Mononuclear cell (primary cell): Measurements from ENCODE around the gene NDUFB10. TPM values are rescaled to one million over a fixed set of nuclear protein-coding genes. Genes with fewer than 3 reads are reported as not detected.

Experiments used
- H3K27me3 ChIP-seq: 2 replicates; pipeline ENCODE4 v1.6.0; 2011; ENCODE audit warnings: low read length, control low read depth; ENCODE audit not compliant: insufficient read depth
- H3K4me1 ChIP-seq: 2 replicates; pipeline ENCODE4 v1.5.1; 2011; ENCODE audit warnings: mild to moderate bottlenecking, low read length, control low read depth; ENCODE audit not compliant: insufficient read depth
- H3K4me3 ChIP-seq: 2 replicates; pipeline ENCODE4 v1.5.1; 2011; ENCODE audit warnings: mild to moderate bottlenecking, low read length, moderate library complexity
- H3K9me3 ChIP-seq: 2 replicates; pipeline ENCODE4 v1.5.1; 2011; ENCODE audit warnings: low read depth, mild to moderate bottlenecking, control low read depth, low read length
- total RNA-seq: library from RNA; depleted of rRNA; stranded (reverse); fragments of >200 nt; gene quantifications from one replicate; pipeline ENCODE4 v1.2.3, GENCODE V29; 2012

The NDUFB10 gene
- total RNA-seq, 1 donor: 57.1 TPM

DNA sequence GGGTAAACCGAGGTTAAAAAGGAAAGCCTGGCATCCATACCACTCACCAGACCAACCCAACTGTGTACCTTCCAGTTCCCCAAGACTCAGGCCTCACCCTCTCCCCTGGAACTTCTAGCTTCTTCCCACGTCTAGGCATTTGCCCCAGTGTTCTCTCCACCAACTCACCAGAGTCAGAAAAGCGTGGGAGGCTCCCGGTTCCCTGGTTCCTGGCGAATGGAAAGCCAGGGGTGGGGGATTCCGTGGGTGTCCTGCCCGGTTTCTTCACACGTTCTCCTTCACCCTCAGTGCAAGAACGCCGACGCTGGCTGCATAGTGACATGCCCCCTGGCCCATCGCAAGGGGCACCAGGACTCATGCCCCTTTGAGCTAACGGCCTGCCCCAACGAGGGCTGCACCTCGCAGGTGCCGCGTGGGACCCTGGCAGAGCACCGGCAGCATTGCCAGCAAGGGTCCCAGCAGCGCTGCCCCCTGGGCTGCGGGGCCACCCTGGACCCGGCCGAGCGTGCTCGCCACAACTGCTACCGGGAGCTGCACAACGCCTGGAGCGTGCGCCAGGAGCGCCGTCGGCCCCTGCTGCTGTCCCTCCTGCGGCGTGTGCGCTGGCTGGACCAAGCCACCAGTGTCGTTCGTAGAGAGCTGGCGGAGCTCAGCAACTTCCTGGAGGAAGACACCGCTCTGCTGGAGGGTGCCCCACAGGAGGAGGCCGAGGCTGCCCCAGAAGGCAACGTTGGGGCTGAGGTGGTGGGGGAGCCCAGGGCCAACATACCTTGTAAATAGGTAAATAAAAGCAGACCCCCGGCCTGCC is 9.0 kb downstream of the NDUFB10 start:
- Histone ChIP-seq H3K27me3 (no peaks in the 10 kb centered on the region), H3K4me1 (peaks cover 38% of the 10 kb centered on the region), H3K9me3 (no peaks in the 10 kb centered on the region), H3K4me3 (no peak overlapping the region)

DNA sequence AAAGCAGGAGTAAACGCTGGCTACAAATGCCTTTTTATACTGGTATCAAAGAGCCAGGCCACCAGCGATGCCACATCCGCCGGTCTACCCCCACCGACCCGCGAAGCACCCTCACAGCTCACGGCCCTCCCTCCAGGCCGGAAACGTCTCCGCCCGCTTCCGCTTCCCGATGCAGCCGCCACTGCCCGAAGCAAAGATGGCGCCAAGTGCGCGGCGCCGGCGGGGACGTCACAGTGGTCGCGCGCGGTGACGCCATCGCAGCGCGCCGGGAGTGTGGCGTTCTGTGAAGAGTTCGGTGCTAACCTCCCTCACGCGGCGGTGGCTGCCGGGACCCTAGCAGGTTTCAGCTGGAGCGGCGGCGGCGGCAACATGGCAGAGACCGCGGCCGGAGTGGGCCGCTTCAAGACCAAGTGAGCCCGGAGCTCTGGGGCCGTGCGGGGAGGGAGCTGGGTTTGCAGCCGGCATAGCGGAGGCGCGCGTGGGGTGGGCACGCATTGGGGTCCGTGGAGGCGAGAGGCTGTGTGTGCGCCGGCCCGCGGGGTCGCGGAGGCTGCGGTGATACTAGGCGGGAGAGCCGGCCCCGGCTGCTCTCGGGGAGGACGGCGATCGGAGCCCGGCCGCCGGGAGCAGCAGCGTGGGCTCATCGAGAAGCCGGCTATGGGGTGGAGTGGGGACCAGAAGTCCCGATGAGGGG is 12.6 kb downstream of the NDUFB10 start, which contains the start of gene TBL3:
TSS of gene TBL3 (plus strand) at position 258 of the 694 bp plus-strand sequence. CDS start at position 370, 112 bp downstream.
- Histone ChIP-seq H3K9me3 (no peaks in the 10 kb centered on the region), H3K4me3 (peak within 1 kb of the TSS; percentile 80), H3K4me1 (peaks cover 19% of the 10 kb centered on the region), H3K27me3 (no peaks in the 10 kb centered on the region)

DNA sequence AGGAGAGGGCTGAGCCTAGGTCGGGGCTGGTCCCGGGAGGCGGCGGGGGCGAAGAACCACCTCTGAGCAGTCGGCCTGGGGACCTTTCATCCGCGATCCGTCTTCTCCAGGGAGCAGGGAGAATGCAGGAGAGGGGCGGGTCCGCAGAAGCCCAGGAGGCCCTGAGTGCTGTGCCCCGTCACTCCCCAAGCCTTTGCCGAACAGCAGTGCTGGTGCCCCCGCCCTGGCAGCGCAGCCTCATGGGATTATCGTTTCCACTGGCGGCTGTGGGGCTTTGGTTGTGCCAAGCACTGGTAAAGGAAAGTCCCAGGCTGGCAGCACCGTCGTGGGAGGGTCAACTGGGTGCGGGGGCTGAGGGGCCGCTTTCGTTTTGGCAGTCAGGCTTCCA is 13.1 kb downstream of the NDUFB10 start:
- no peaks in the 10 kb centered on the region for H3K9me3 ChIP-seq
- H3K27me3 ChIP-seq: no peaks in the 10 kb centered on the region
- H3K4me1 ChIP-seq: peaks cover 19% of the 10 kb centered on the region
- H3K4me3 ChIP-seq: peak overlapping the region; percentile 80

DNA sequence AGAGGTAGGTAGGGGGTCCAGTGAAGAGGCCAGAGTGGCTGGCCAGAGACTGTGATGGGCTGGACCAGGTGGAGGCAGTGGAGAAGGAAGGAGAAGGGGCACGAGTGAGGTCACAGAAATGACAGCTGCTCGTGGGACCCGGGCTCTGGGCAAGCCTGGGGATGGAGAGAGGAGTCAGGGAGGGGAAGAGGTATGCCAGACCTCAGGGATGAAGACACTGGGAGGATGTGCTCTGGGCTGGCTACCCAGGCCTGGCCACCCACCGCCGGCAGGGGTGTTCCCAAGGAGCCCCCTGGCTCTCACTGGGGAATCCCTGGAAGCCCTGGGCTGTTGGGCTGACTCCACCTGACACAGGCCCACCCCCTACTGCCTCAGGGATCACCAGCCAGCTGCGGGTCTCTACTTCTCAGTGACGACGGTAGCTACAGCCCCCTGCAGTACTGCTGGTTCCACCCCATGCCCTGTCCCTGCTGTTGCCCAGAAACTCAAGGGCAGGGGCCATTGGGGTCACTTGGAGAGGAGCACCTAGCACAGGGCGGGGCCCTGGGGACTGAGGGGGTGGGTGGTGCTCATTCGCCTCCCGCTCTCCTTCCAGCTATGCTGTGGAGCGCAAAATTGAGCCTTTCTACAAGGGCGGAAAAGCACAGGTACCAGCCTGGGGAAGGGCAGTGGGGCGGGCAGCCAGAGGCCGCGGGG is 14.3 kb downstream of the NDUFB10 start:
- H3K9me3 ChIP-seq: no peaks in the 10 kb centered on the region
- no peak overlapping the region for H3K4me3 ChIP-seq
- no peaks in the 10 kb centered on the region for H3K27me3 ChIP-seq
- H3K4me1 ChIP-seq: peaks cover 19% of the 10 kb centered on the region

DNA sequence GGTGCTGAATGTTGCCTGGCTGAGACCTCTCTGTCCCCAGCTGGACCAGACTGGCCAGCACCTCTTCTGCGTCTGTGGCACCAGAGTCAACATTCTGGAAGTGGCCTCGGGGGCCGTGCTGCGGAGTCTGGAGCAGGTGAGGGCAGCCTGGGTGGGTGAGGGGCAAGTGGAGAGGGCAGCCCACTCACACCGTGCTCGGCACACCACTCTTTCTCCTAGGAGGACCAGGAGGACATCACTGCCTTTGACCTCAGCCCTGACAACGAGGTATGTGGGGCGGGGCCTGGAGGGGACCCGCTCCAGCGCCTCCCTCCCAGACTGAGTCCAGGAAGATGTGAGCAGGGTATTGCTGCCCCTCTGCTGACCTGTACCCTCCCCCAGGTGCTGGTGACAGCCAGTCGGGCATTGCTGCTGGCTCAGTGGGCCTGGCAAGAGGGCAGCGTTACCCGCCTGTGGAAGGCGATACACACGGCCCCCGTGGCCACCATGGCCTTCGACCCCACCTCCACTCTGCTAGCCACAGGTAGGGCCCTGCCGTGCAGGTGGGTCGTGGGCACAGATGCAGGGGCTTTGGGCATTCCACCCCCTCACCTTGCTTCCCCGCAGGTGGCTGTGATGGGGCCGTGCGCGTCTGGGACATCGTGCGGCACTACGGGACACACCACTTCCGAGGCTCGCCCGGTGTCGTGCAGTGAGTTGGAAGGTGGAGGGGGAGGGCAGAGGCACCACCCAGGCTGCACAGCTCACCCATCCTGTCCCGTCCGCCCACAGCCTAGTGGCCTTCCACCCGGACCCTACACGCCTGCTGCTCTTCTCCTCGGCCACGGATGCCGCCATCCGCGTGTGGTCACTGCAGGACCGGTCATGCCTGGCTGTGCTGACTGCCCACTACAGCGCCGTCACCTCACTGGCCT is 15.1 kb downstream of the NDUFB10 start:
- peaks cover 2% of the 10 kb centered on the region for H3K27me3 ChIP-seq
- H3K4me3 ChIP-seq: no peak overlapping the region
- peaks cover 19% of the 10 kb centered on the region for H3K4me1 ChIP-seq
- no peaks in the 10 kb centered on the region for H3K9me3 ChIP-seq

DNA sequence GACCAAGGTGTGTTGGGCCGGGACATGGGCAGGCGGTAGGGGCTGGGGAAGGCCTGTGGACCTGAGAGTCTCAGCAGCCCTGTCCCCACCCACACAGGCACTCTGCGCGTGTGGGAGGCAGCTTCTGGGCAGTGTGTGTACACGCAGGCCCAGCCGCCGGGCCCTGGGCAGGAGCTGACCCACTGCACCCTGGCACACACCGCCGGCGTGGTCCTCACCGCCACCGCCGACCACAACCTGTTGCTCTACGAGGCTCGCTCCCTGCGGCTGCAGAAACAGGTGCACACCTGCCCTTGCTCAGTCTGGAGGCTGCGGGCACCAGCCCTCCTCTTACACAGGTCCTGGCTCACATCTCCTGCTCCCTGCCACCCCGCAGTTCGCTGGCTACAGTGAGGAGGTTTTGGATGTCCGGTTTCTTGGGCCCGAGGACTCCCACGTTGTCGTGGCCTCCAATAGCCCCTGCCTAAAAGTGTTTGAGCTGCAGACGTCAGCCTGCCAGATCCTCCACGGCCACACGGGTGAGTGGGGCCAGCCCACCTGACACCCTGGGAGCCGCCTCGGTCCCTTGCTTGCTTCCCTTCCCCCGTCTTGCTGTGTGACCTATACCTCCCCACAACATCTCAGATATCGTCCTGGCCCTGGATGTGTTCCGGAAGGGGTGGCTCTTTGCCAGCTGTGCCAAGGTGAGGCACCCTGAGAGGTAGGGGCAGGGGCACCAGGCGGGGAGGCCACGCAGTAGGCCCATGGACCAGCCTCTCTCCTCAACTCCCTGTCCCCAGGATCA is 16.3 kb downstream of the NDUFB10 start:
- no peak overlapping the region for H3K4me3 ChIP-seq
- peaks cover 14% of the 10 kb centered on the region for H3K27me3 ChIP-seq
- H3K9me3 ChIP-seq: no peaks in the 10 kb centered on the region
- H3K4me1 ChIP-seq: peaks cover 18% of the 10 kb centered on the region

DNA sequence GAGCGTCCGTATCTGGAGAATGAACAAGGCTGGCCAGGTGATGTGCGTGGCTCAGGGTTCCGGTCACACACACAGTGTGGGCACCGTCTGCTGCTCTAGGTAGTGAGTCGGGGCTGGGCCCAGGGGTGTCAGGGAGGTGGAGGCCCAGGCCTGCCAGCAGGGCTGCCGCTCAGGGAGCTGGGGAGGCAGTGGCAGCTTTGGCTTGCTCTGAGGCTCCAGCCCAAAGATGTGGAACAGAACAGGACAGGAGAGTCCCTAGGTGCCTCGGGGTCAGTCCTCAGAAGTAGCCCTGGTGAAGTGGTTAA is 16.8 kb downstream of the NDUFB10 start:
- Histone ChIP-seq H3K4me1 (peaks cover 13% of the 10 kb centered on the region), H3K4me3 (no peak overlapping the region), H3K27me3 (peaks cover 19% of the 10 kb centered on the region), H3K9me3 (no peaks in the 10 kb centered on the region)

DNA sequence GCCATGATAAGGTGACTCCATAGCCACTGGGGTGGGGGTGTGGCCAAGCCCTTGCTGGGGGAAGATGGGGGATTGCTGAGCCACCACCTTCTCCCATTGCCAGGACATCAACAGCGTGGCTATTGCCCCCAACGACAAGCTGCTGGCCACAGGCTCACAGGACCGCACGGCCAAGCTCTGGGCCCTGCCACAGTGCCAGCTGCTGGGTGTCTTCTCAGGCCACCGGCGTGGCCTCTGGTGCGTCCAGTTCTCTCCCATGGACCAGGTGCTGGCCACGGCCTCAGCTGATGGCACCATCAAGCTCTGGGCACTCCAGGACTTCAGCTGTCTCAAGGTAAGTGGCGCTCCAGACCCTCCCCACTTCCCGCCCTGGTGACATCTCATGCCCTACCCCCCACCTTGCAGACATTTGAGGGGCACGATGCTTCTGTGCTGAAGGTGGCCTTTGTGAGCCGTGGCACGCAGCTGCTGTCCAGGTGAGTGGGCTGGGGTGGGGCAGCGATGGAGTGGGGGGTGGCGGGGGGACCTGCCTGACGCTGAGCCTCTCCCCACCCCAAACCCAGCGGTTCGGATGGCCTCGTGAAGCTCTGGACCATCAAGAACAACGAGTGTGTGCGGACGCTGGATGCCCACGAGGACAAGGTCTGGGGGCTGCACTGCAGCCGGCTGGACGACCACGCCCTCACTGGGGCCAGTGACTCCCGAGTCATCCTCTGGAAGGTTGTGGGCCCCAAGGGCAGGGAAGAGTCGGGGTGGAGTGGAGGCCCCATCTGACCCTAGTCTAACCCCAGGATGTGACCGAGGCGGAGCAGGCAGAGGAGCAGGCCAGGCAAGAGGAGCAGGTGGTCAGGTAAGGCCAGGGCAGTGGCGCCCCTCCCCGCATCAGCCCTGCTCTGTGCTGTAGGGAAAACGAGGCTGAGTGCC is 17.9 kb downstream of the NDUFB10 start:
- H3K4me3 ChIP-seq: no peak overlapping the region
- H3K27me3 ChIP-seq: peaks cover 30% of the 10 kb centered on the region
- peaks cover 11% of the 10 kb centered on the region for H3K4me1 ChIP-seq
- no peaks in the 10 kb centered on the region for H3K9me3 ChIP-seq

DNA sequence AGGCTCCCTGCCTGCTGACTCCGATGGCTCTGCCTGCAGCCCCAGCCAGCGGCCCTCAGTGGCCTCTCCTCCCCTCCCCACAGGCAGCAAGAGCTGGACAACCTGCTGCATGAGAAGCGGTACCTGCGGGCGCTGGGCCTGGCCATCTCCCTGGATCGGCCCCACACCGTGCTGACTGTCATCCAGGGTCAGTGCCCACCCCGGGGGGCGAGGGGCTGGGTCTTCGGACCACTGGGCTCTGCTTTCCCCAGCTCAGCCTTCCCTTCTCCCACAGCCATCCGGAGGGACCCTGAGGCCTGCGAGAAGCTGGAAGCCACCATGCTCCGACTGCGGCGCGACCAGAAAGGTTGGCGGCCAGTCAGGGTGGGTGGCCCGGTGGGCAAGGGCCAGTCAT is 18.5 kb downstream of the NDUFB10 start:
- no peaks in the 10 kb centered on the region for H3K9me3 ChIP-seq
- H3K4me3 ChIP-seq: no peak overlapping the region
- H3K27me3 ChIP-seq: peaks cover 36% of the 10 kb centered on the region
- peaks cover 5% of the 10 kb centered on the region for H3K4me1 ChIP-seq

DNA sequence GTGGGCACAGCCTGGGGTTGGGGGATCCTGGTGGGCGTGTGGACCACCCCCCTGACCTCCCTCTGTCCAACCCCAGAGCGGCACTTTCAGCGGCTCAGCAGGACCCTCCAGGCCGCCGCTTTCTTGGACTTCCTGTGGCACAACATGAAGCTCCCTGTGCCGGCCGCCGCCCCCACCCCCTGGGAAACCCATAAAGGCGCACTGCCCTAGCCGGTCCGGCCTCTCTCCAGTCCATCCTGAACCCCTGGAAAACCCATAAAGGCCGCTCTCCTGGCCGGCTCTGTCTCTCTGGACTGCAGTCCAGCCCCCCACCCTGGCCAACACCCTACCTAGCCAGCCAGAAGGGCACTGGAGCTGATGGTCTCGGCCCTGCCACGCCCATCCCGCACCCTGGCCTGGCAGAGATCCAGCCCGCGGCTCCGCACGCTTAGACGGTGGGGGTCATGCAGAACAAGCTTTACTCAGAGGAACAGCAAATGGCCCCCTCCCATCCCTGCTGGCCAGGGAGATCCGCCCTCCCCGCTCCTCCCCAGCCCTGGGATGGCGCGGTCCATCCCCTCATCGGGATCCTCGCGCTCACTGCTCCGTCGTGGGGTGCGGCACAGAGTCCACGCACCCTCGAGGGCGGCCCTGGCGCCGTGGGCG is 19.3 kb downstream of the NDUFB10 start:
- Histone ChIP-seq H3K4me3 (no peak overlapping the region), H3K4me1 (peaks cover 8% of the 10 kb centered on the region), H3K27me3 (peaks cover 39% of the 10 kb centered on the region), H3K9me3 (no peaks in the 10 kb centered on the region)

DNA sequence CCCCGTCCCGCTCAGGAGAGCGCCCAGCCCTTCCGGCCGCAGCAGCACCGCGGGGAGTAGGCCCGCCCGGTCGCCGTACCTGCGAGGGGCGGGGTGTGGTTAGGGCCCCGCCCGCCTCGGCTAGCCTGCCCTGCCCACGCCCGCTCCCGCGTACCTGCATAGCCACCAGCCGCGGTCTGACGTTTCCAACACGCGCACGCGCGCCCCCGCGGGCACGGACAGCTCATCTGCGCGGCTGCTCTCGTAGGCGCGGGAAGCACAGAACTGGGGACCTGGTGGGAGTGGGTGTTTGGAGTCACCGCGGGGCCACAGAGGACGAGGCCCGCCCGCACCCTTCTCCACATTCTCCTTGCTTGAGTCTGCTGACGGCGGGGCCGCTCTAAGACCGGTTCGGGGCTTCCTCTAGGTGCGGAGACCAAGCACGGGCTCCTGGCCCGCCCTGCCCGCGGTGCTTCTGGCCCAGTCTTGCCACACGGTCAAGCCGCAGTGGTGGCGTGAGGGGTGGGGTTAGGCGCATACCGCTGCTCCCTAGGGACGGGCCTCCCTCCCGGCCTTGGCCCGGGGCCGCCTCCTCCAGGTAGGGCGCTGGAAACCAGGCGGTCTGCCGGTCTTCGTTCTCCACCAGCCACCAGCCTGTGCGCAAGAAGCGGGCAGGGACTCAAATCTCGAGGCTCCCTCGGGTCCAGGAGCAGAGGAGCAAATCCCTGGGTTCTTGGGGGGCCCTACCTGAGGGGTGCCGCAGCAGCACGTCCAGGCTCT is 20.1 kb downstream of the NDUFB10 start:
- peaks cover 39% of the 10 kb centered on the region for H3K27me3 ChIP-seq
- H3K9me3 ChIP-seq: no peaks in the 10 kb centered on the region
- peaks cover 10% of the 10 kb centered on the region for H3K4me1 ChIP-seq
- H3K4me3 ChIP-seq: no peak overlapping the region

DNA sequence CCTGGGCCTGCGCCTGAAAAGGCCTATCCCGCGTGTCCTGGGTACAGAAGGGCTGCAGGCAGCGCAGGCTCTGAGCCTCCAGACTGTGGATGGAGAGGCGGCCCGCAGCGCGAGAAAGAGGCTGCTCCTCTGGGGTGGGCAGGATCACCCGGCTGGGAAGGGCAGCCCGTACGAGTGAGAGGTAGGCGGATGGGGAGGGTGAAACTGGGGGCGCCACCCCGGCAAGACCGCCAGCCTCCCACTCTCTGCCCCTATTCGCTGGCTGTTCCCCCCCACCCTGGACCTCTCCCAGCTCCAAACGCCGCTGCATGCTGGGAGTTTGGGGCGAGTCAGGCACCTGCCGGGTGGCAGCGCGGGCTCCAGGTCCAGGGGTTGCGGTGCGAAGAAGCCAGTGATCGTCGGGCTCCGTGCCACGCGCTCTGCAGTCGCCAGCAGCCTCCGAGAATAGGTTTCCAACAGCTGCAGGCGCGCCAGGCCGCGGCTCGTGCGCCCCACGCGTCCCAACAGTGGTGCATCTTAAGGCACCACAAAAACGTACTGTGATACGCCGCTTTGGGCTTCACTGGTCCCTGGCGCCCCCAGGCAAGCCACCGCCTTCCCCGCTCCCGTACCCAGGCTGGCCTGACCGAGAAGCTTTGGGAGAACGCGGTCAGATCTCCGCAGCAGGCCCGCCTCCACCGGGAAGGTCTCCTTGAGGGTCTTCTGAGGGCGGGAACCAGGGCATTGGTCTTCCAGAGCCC is 20.9 kb downstream of the NDUFB10 start:
- Histone ChIP-seq H3K9me3 (no peaks in the 10 kb centered on the region), H3K27me3 (peaks cover 39% of the 10 kb centered on the region), H3K4me3 (no peak overlapping the region), H3K4me1 (peaks cover 17% of the 10 kb centered on the region)
